Testis (tissue), 3 donors: ENCODE results near the gene C12orf76. TPM values are rescaled to one million over a fixed set of nuclear protein-coding genes. Genes with fewer than 3 reads are reported as not detected.
A peak's percentile ranks its signal among the peaks of the same experiment; 100 is the strongest.

ENCODE experiments used
- DNase-seq: peaks from one replicate; pipeline ENCODE4 v3.0.0-alpha.2; 2019
- H3K27ac ChIP-seq, 2 donors: fragments of 200-600 bp; sonication (generic); one replicate each; pipeline ENCODE4 v1.5.1; 2019
- H3K27me3 ChIP-seq: fragments of 200-600 bp; sonication (generic); one replicate; pipeline ENCODE4 v1.5.1; 2019
- H3K36me3 ChIP-seq: fragments of 200-600 bp; sonication (generic); one replicate; pipeline ENCODE4 v1.5.1; 2017; ENCODE audit warnings: low read depth; ENCODE audit errors: missing control alignments
- H3K4me1 ChIP-seq: fragments of 200-600 bp; sonication (generic); one replicate; pipeline ENCODE4 v1.5.1; 2019
- H3K4me3 ChIP-seq, 2 donors: fragments of 200-600 bp; sonication (generic); one replicate each; pipeline ENCODE4 v1.5.1; 2017 to 2019
- H3K9me3 ChIP-seq: fragments of 200-600 bp; sonication (generic); one replicate; pipeline ENCODE4 v1.5.1; 2017
- POLR2A ChIP-seq: fragments of 450-650 bp; IDR thresholded peaks from one replicate; pipeline ENCODE4 v1.6.1; 2017; ENCODE audit warnings: antibody characterized with exemption, mild to moderate bottlenecking, moderate library complexity
- WGBS, 2 donors: methylation state at CpG; one replicate each; pipeline ENCODE4 v1.1.5; 2018; 5-methylcytosine and 5-hydroxymethylcytosine counted together
- intact Hi-C: fragments of 100-400 bp; cut with DNase I; formaldehyde crosslinking; loops from one replicate; pipeline ENCODE4 v1.15.1; 2023; ENCODE audit warnings: low total_unique reads
- polyA plus RNA-seq: library from polyadenylated mRNA; stranded (reverse); fragments of 350-450 nt; fragmentation: Illumina TruSeq; extraction: RNeasy Lipid Tissue Mini Kit (QIAGEN cat#74804); gene quantifications from one replicate; pipeline ENCODE4 v1.2.3, GENCODE V29; 2014; ENCODE audit warnings: low read depth, low replicate concordance; ENCODE audit not compliant: insufficient read depth
- total RNA-seq, 2 donors: library from RNA; depleted of rRNA; stranded (reverse); fragments of >200 nt; gene quantifications; one replicate each; pipeline ENCODE4 v1.2.3, GENCODE V29; 2016
- TF ChIP-seq, protein P1 (sequence below), 3 experiments: fragments of 450-650 bp in 2 of 3; fragments of 200-600 bp in 1 of 3; sonication (generic) in 1 of 3; IDR thresholded peaks; one replicate each; pipeline ENCODE4 v1.5.1; 2016 to 2019; ENCODE audit warnings: antibody characterized with exemption in 3 of 3, mild to moderate bottlenecking in 2 of 3, moderate library complexity in 1 of 3

Gene C12orf76
- total and polyA plus RNA-seq, 3 donors from 2014 or later = 28.3 to 32.8 (median 28.7) TPM

DNA sequence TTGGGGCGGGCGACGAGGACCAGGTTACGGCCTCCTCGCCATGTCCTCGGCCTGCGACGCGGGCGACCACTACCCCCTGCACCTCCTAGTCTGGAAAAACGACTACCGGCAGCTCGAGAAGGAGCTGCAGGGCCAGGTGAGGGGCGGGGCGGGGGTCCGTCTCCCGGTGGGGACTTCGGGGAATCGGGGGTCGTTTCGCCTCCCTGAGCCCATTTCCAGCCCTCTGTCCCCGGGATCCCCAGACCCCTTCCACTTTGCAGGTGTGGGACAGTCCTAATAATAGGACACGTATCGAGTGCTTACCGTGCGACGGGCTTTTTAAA lies 48.7 kb downstream of the C12orf76 start:
- no peak for DNase-seq
- Histone ChIP-seq H3K4me3 (peak overlapping the region; percentile 87 to 93), H3K36me3 (no peaks in the 10 kb centered on the region), H3K27me3 (no peaks in the 10 kb centered on the region), H3K27ac (peak overlapping the region in 1 of 2 donors; percentile 64), H3K4me1 (peaks cover 12% of the 10 kb centered on the region), H3K9me3 (no peaks in the 10 kb centered on the region)
- intact Hi-C loops = no loop called here
- TF ChIP-seq, protein P1, sequence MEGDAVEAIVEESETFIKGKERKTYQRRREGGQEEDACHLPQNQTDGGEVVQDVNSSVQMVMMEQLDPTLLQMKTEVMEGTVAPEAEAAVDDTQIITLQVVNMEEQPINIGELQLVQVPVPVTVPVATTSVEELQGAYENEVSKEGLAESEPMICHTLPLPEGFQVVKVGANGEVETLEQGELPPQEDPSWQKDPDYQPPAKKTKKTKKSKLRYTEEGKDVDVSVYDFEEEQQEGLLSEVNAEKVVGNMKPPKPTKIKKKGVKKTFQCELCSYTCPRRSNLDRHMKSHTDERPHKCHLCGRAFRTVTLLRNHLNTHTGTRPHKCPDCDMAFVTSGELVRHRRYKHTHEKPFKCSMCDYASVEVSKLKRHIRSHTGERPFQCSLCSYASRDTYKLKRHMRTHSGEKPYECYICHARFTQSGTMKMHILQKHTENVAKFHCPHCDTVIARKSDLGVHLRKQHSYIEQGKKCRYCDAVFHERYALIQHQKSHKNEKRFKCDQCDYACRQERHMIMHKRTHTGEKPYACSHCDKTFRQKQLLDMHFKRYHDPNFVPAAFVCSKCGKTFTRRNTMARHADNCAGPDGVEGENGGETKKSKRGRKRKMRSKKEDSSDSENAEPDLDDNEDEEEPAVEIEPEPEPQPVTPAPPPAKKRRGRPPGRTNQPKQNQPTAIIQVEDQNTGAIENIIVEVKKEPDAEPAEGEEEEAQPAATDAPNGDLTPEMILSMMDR (IDR thresholded peaks at IDR 0.05) = no peak
- TF ChIP-seq POLR2A = no peak
- 0% methylated on average over 11 to 17 of the region's 27 CpGs for WGBS, 2 donors

DNA sequence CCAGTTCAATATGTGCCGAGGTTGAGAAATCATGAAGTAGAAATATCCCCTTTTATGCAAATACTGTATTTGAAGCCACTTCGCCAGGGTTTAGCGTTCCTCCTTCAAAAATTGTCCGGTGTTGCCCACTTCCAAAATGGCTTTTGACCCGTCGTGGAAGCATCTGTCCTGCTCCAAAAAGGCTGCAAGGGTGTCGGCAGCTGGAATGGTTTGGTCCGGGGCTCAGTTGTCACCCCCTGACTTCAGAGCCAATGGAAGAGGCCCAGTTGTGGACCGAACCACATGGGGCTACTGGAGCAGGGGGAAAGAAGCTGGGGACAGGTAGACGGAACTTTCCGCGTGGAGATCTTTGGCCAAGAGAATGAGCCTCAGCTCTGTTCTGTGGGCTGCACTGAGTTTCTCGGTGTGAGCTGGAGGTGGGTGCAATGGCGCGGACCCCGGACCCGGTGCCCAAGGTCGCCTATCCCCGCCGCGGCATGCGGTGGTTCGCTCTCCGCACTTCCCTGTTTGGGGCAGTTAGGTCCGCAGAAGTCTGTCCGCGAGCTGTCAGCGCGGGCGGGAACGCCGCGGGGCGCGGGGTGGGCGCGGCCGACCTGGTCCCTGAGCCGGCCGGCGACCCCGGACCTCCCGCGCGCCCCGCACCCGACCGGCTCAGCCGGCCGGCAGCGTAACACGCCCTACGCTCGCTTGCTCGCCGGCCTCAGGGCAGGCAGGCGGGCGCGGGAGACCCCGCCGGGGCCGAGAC lies 49.2 kb downstream of the C12orf76 start, which contains the start of gene ANKRD13A:
TSS of gene ANKRD13A (plus strand) at position 527 of the 745 bp plus-strand sequence. CDS start 259 bp downstream, outside the sequence.
- H3K27ac ChIP-seq = peak within 1 kb of the TSS; percentile 52 to 64
- peak within 1 kb of the TSS; percentile 87 to 93 for H3K4me3 ChIP-seq
- no peaks in the 10 kb centered on the region for H3K9me3 ChIP-seq
- H3K4me1 ChIP-seq = peaks cover 12% of the 10 kb centered on the region
- intact Hi-C loops = no loop called here
- WGBS, 2 donors = 0 to 1% methylated on average over 15 to 26 of the region's 62 CpGs
- H3K36me3 ChIP-seq = no peaks in the 10 kb centered on the region
- TF ChIP-seq, protein P1 (IDR thresholded peaks at IDR 0.05) = peak in 1 of 3 experiments; percentile 1
- TF ChIP-seq POLR2A = no peak
- H3K27me3 ChIP-seq = no peaks in the 10 kb centered on the region
- DNase-seq = peak; percentile 93

DNA sequence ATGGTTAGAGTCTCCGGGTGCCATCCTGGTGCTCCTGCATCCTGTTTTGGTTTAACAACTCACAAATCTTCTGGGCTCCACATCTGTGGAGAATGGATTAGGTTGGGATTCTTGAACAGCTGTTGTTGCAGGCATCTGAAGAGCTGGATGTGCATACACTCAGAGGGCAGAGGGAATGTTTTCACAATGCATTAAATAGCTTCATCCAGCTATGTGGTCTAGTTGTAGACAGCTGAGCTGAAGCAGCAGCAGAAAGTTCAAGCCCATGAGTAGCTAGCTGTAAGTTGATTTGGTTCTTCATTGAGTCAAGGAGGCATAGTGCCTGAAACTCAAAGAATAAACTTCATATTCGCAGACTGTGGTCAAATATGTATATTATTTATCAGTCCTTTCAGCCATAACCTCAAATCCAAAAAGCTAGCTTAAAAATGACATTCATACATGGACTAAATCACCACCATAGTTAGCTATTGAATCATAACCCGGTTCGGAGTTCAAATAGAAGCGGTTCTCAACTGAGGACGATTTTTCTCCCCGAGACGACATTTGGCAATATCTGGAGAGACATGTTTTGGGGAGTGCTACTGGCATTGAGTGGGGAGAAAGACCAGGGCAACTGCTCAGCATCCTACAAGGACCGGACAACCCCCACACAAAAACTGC lies 50.0 kb downstream of the C12orf76 start:
- H3K9me3 ChIP-seq = no peaks in the 10 kb centered on the region
- H3K27ac ChIP-seq = peak overlapping the region in 1 of 2 donors; percentile 64
- 42 to 49% methylated on average over 9 of the region's 9 CpGs for WGBS, 2 donors
- peak overlapping the region; percentile 87 to 93 for H3K4me3 ChIP-seq
- peaks cover 12% of the 10 kb centered on the region for H3K4me1 ChIP-seq
- DNase-seq = no peak
- intact Hi-C loops = no loop called here
- no peak for TF ChIP-seq POLR2A
- TF ChIP-seq, protein P1 (IDR thresholded peaks at IDR 0.05) = no peak
- no peaks in the 10 kb centered on the region for H3K36me3 ChIP-seq
- H3K27me3 ChIP-seq = no peaks in the 10 kb centered on the region

DNA sequence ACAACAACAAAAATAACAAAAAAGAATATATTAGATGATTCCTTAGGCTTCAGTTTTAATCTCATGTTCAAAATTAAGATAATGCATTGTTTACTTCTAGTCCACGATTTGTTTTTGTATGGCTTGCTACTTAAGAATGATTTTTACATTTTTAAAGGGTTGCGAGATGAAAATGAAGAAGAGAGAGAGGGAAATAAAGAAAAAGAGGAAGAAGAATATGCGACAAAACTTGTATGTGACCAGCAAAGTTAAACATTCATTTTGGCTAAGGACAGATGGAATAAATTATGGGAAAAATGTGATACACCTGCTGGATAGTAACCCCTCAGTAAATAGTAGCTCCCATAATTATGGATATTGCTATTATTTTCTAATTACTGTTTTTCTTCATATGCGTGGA lies 50.9 kb downstream of the C12orf76 start:
- Histone ChIP-seq H3K9me3 (no peaks in the 10 kb centered on the region), H3K36me3 (no peaks in the 10 kb centered on the region), H3K27me3 (no peaks in the 10 kb centered on the region), H3K4me3 (no peak overlapping the region), H3K27ac (no peak overlapping the region), H3K4me1 (peaks cover 12% of the 10 kb centered on the region)
- no peak for DNase-seq
- intact Hi-C loops = no loop called here
- 70 to 78% methylated on average over 4 of the region's 4 CpGs for WGBS, 2 donors
- TF ChIP-seq, protein P1 (IDR thresholded peaks at IDR 0.05) = no peak
- TF ChIP-seq POLR2A = no peak
